RWPE1 (cell line): ENCODE results near the gene ATXN1.

ENCODE experiments used
- CTCF ChIA-PET: fragments of 350-600 bp; sonication (Branson Sonifier 250); formaldehyde crosslinking; extraction: SDS; loops from one replicate; lab custom pipeline; 2021; lab: Yijun Ruan, JAX
- POLR2A ChIA-PET: fragments of 400-600 bp; formaldehyde crosslinking; extraction: SDS; loops from one replicate; lab custom pipeline; 2020; ENCODE audit warnings: antibody characterized with exemption; ENCODE audit not compliant: low non-redundant PET; lab: Yijun Ruan, JAX
- DNase-seq: peaks from one replicate; pipeline ENCODE4 v3.0.0; 2012; ENCODE audit warnings: low spot score
- H3K27ac ChIP-seq: fragments of 450-650 bp; 2 replicates; pipeline ENCODE4 v1.5.1; 2017
- TF ChIP-seq, protein P1 (sequence below): fragments of 450-650 bp; conservative IDR thresholded peaks from 2 replicates; pipeline ENCODE4 v1.5.1; 2017; ENCODE audit warnings: low read depth, mild to moderate bottlenecking

Gene ATXN1

DNA sequence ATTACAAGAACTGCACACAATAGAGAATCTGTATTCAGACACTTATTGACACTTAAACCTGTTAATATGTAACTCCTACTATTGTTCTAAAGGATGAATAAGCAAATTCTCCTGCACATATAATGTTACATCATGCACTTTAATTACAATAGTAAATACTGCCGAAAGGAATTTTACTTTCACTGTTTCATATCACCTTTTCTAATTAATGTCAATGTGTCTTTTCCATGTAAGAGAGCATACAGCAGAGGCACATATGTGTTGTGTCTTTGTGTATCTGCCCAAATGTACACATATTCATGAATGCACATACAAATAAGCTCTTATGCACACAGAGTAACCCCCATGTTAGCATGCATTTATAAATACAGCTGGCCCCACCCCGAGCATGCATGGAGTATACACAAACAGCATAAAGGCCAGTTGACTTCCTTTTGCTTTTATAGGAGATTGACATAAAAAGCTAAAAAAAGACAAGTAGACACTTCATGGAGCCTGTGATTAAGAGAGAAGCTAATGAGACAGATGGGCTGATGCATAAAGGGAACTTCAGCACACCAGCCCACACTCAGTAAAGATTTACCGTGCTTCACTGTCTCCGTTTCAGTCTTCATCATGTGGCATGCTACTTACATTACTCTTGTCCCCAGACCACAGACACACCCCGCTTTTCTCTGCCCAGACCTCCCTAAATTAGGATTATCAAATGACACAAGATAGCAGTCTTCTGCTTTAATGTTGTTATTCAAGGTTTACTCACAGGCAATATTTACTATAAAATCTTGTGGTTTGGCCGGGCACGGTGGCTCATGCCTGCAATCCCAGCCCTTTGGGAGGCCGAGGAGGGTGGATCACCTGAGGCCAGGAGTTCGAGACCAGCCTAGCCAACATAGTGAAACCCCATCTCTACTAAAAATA lies 184.6 kb downstream of the ATXN1 start:
- TF ChIP-seq, protein P1, sequence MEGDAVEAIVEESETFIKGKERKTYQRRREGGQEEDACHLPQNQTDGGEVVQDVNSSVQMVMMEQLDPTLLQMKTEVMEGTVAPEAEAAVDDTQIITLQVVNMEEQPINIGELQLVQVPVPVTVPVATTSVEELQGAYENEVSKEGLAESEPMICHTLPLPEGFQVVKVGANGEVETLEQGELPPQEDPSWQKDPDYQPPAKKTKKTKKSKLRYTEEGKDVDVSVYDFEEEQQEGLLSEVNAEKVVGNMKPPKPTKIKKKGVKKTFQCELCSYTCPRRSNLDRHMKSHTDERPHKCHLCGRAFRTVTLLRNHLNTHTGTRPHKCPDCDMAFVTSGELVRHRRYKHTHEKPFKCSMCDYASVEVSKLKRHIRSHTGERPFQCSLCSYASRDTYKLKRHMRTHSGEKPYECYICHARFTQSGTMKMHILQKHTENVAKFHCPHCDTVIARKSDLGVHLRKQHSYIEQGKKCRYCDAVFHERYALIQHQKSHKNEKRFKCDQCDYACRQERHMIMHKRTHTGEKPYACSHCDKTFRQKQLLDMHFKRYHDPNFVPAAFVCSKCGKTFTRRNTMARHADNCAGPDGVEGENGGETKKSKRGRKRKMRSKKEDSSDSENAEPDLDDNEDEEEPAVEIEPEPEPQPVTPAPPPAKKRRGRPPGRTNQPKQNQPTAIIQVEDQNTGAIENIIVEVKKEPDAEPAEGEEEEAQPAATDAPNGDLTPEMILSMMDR, result no peak
- no peak for DNase-seq
- no peak overlapping the region for H3K27ac ChIP-seq
- CTCF ChIA-PET, result no interaction called here
- POLR2A ChIA-PET, result no interaction called here

DNA sequence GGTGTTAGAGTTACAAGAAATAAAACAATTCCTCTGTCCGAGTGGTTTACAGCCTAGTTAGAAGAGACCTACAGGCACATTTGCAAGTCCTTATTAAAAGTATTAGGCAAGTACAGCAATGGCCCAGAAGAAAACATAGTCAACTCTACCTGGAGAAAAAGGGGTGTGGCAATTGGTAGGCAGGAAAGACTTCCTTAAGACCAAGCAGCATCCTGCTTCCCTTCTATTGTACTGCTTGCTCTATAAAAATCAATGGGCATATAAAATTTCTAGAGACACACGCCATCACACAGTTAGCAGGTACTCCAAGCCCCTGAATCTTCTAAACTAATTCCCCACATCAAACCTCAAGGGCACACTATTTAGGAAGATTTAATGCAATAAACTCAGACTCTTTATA lies 185.6 kb downstream of the ATXN1 start:
- POLR2A ChIA-PET, result no interaction called here
- CTCF ChIA-PET, result interaction anchor here (0.6 kb wide), 1 partner anchor 244 kb away, joined by 4 read pairs; no protein-coding TSS in a partner anchor
- TF ChIP-seq, protein P1, result no peak

GRCh38 chr6:16572943-16573342 lies 188.3 kb downstream of the ATXN1 start:
- no peak for DNase-seq
- TF ChIP-seq, protein P1, result no peak
- no peak overlapping the region for H3K27ac ChIP-seq
- ChIA-PET CTCF (no interaction called here), POLR2A (no interaction called here)

More for the DNA sequence above, 185.6 kb downstream of the ATXN1 start:
- no peak overlapping the region for H3K27ac ChIP-seq
- DNase-seq, result no peak

GRCh38 chr6:16572317-16572716 lies 188.9 kb downstream of the ATXN1 start:
- TF ChIP-seq, protein P1, result no peak
- no peak overlapping the region for H3K27ac ChIP-seq
- CTCF ChIA-PET, result no interaction called here
- POLR2A ChIA-PET, result no interaction called here
- DNase-seq, result no peak

- CTCF ChIA-PET, result no interaction called here
- TF ChIP-seq, protein P1, result no peak
- POLR2A ChIA-PET, result no interaction called here
- no peak overlapping the region for H3K27ac ChIP-seq
- DNase-seq, result no peak
Observed at GRCh38 chr6:16570946-16571345, 190.3 kb downstream of the ATXN1 start.

DNA sequence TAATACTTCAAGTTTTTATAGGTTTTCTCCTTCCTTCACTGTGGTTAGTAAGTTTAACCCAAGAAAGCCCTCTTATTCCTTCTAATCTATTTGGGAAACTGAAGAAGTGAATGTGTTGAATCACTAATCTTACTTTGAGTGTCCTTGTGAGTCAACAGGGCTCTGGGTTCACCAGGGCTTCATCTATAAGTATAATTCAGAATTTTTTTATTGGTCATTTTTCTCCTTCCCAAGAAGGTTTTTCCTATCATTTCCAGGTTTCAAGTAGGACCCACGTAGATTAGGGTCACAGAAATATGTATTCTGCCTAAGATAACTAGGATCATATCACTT lies 191.1 kb downstream of the ATXN1 start:
- ChIA-PET POLR2A (no interaction called here), CTCF (no interaction called here)
- TF ChIP-seq, protein P1, result no peak
- no peak overlapping the region for H3K27ac ChIP-seq
- DNase-seq, result no peak
